ENCODE results near the gene LRBA.

Gene LRBA

GRCh38 chr4:150253416-150253815 lies 761.7 kb downstream of the LRBA start:
- TF ChIP-seq CTCF (IDR thresholded peaks at IDR 0.05; ENCODE audit: low read length) = no peak
- no peak for TF ChIP-seq EZH2 (IDR thresholded peaks at IDR 0.05; ENCODE audit: borderline replicate concordance, low read length)
- Histone ChIP-seq H2AFZ (ENCODE audit: low read length) (no peak overlapping the region), H3F3A (ENCODE audit: insufficient read depth, low read length) (0 out of 2 replicates have a peak, but pooled peaks cover 5% of the 10 kb centered on the region), H3K27ac (ENCODE audit: low read depth, low read length, poor library complexity, severe bottlenecking) (no peak overlapping the region), H3K9me3 (ENCODE audit: low read length) (no peaks in the 10 kb centered on the region), H3K9me2 (ENCODE audit: low read depth, low read length) (no peaks in the 10 kb centered on the region), H3K4me3 (ENCODE audit: low read depth, low read length, poor library complexity, severe bottlenecking) (no peak overlapping the region), H3K9ac (ENCODE audit: low read length) (no peak overlapping the region), H3K27me3 (ENCODE audit: insufficient read depth, low read length) (no peaks in the 10 kb centered on the region), H3K79me2 (ENCODE audit: insufficient read depth, low read length) (no peaks in the 10 kb centered on the region), H3K36me3 (ENCODE audit: insufficient read depth, low read length) (no peaks in the 10 kb centered on the region), H3K4me2 (ENCODE audit: low read length) (no peak overlapping the region), H4K20me1 (ENCODE audit: insufficient read depth, low read length) (no peaks in the 10 kb centered on the region), H3K4me1 (ENCODE audit: insufficient read depth, low read length, severe bottlenecking) (no peaks in the 10 kb centered on the region)

GRCh38 chr4:150252741-150253140 lies 762.3 kb downstream of the LRBA start:
- no peaks in the 10 kb centered on the region for H4K20me1 ChIP-seq (ENCODE audit: insufficient read depth, low read length)
- no peaks in the 10 kb centered on the region for H3K79me2 ChIP-seq (ENCODE audit: insufficient read depth, low read length)
- no peak overlapping the region for H3K4me2 ChIP-seq (ENCODE audit: low read length)
- no peaks in the 10 kb centered on the region for H3K27me3 ChIP-seq (ENCODE audit: insufficient read depth, low read length)
- H2AFZ ChIP-seq (ENCODE audit: low read length) = no peak overlapping the region
- H3K9me3 ChIP-seq (ENCODE audit: low read length) = no peaks in the 10 kb centered on the region
- no peak overlapping the region for H3K4me3 ChIP-seq (ENCODE audit: low read depth, low read length, poor library complexity, severe bottlenecking)
- no peaks in the 10 kb centered on the region for H3K9me2 ChIP-seq (ENCODE audit: low read depth, low read length)
- H3K27ac ChIP-seq (ENCODE audit: low read depth, low read length, poor library complexity, severe bottlenecking) = no peak overlapping the region
- H3F3A ChIP-seq (ENCODE audit: insufficient read depth, low read length) = 0 out of 2 replicates have a peak, but pooled peaks cover 5% of the 10 kb centered on the region
- no peak for TF ChIP-seq CTCF (IDR thresholded peaks at IDR 0.05; ENCODE audit: low read length)
- TF ChIP-seq EZH2 (IDR thresholded peaks at IDR 0.05; ENCODE audit: borderline replicate concordance, low read length) = no peak
- no peaks in the 10 kb centered on the region for H3K36me3 ChIP-seq (ENCODE audit: insufficient read depth, low read length)
- no peak overlapping the region for H3K9ac ChIP-seq (ENCODE audit: low read length)
- no peaks in the 10 kb centered on the region for H3K4me1 ChIP-seq (ENCODE audit: insufficient read depth, low read length, severe bottlenecking)

GRCh38 chr4:150252306-150252705 lies 762.8 kb downstream of the LRBA start:
- TF ChIP-seq CTCF (IDR thresholded peaks at IDR 0.05; ENCODE audit: low read length) (no peak), EZH2 (IDR thresholded peaks at IDR 0.05; ENCODE audit: borderline replicate concordance, low read length) (no peak)
- no peaks in the 10 kb centered on the region for H4K20me1 ChIP-seq (ENCODE audit: insufficient read depth, low read length)
- no peaks in the 10 kb centered on the region for H3K9me2 ChIP-seq (ENCODE audit: low read depth, low read length)
- H3F3A ChIP-seq (ENCODE audit: insufficient read depth, low read length) = 0 out of 2 replicates have a peak, but pooled peaks cover 5% of the 10 kb centered on the region
- H3K9ac ChIP-seq (ENCODE audit: low read length) = no peak overlapping the region
- no peaks in the 10 kb centered on the region for H3K36me3 ChIP-seq (ENCODE audit: insufficient read depth, low read length)
- no peaks in the 10 kb centered on the region for H3K9me3 ChIP-seq (ENCODE audit: low read length)
- H3K79me2 ChIP-seq (ENCODE audit: insufficient read depth, low read length) = no peaks in the 10 kb centered on the region
- H3K4me3 ChIP-seq (ENCODE audit: low read depth, low read length, poor library complexity, severe bottlenecking) = no peak overlapping the region
- no peak overlapping the region for H2AFZ ChIP-seq (ENCODE audit: low read length)
- H3K4me1 ChIP-seq (ENCODE audit: insufficient read depth, low read length, severe bottlenecking) = no peaks in the 10 kb centered on the region
- H3K27ac ChIP-seq (ENCODE audit: low read depth, low read length, poor library complexity, severe bottlenecking) = no peak overlapping the region
- H3K27me3 ChIP-seq (ENCODE audit: insufficient read depth, low read length) = no peaks in the 10 kb centered on the region
- no peak overlapping the region for H3K4me2 ChIP-seq (ENCODE audit: low read length)

Data from OCI-LY1 (cell line).